Small intestine (tissue), 7 donors: Measurements from ENCODE around the gene ERAP2. TPM values are rescaled to one million over a fixed set of nuclear protein-coding genes. Genes with fewer than 3 reads are reported as not detected.

Experiments used
- DNase-seq, 2 donors: peaks; one replicate each; pipeline versions ENCODE4 v3.0.0 to v3.0.0-alpha.2; 2013
- FAIRE-seq: peaks from 2 replicates; lab custom pipeline; 2012; peaks lifted over from hg19 to GRCh38; lab: Jason Lieb, UNC
- H3K27ac ChIP-seq, 3 donors: one replicate each; pipeline ENCODE4 v1.5.1; 2013; ENCODE audit warnings: low read length in 2 of 3, mild to moderate bottlenecking in 2 of 3, control low read depth in 1 of 3, inconsistent platforms in 1 of 3, low read depth in 1 of 3, moderate library complexity in 1 of 3
- H3K27me3 ChIP-seq, 3 donors: one replicate each; pipeline ENCODE4 v1.6.1; 2013; ENCODE audit warnings: low read length in 3 of 3, inconsistent platforms in 1 of 3; ENCODE audit not compliant: control insufficient read depth in 3 of 3, insufficient read depth in 3 of 3
- H3K36me3 ChIP-seq, 3 donors: one replicate each; pipeline ENCODE4 v1.6.1; 2013; ENCODE audit warnings: low read length in 3 of 3, inconsistent platforms in 1 of 3, low read depth in 1 of 3, mild to moderate bottlenecking in 1 of 3, moderate library complexity in 1 of 3; ENCODE audit not compliant: control insufficient read depth in 3 of 3, insufficient read depth in 2 of 3
- H3K4me1 ChIP-seq, 3 donors: one replicate each; pipeline ENCODE4 v1.6.1; 2013; ENCODE audit warnings: low read length in 2 of 3, inconsistent platforms in 1 of 3, low read depth in 1 of 3, mild to moderate bottlenecking in 1 of 3, moderate library complexity in 1 of 3; ENCODE audit not compliant: control insufficient read depth in 3 of 3, insufficient read depth in 2 of 3
- H3K4me3 ChIP-seq, 3 donors: one replicate each; pipeline ENCODE4 v1.5.1; 2013; ENCODE audit warnings: low read length in 3 of 3, control low read depth in 1 of 3, inconsistent platforms in 1 of 3, low read depth in 1 of 3, mild to moderate bottlenecking in 1 of 3, moderate library complexity in 1 of 3
- H3K9me3 ChIP-seq, 2 donors: one replicate each; pipeline ENCODE4 v1.6.1; 2013; ENCODE audit warnings: low read depth in 1 of 2, low read length in 1 of 2; ENCODE audit not compliant: control insufficient read depth in 2 of 2, insufficient read depth in 1 of 2
- WGBS, 3 donors: extraction: QIAGEN DNeasy Blood & Tissue Kit; methylation state at CpG; one replicate each; pipeline ENCODE4 v1.1.7; 2013; 5-methylcytosine and 5-hydroxymethylcytosine counted together
- polyA plus RNA-seq, 4 donors: library from polyadenylated mRNA; stranded (reverse) in 3 of 4; unstranded in 1 of 4; fragments of 200-250 nt in 3 of 4; fragments of 120-200 nt in 1 of 4; gene quantifications; one replicate each; pipeline versions ENCODE4 v1.2.1 to v1.2.3, GENCODE V29; 2013
- donor health status: healthy with polysubstance abuse.
- donor health status: control.
- donor health status: control.
- donor health status: Bipolar disorder and iron deficiency.
- donor health status: healthy.

The ERAP2 gene
- polyA plus RNA-seq, 4 donors, result 4.1 to 43.3 (median 6.0) TPM

- Histone ChIP-seq H3K27me3 (no peaks in the 10 kb centered on the region), H3K36me3 (peaks cover 0 to 2% (median 0%) of the 10 kb centered on the region in 3 donors), H3K9me3 (no peaks in the 10 kb centered on the region), H3K4me1 (peaks cover 0 to 16% (median 0%) of the 10 kb centered on the region in 3 donors), H3K4me3 (no peak overlapping the region), H3K27ac (no peak overlapping the region)
- 63 to 95% (median 68%) methylated on average over 1 of the region's 1 CpG for WGBS, 3 donors
- DNase-seq, result peak in 1 of 2 donors; percentile 51
- FAIRE-seq, result peak; percentile 57
Observed at GRCh38 chr5:96961053-96961452, 84.8 kb downstream of the ERAP2 start.

- Histone ChIP-seq H3K36me3 (peaks cover 0 to 2% (median 0%) of the 10 kb centered on the region in 3 donors), H3K9me3 (no peaks in the 10 kb centered on the region), H3K4me3 (no peak overlapping the region), H3K27ac (peak overlapping the region in 2 of 3 donors; percentile 8 to 22), H3K27me3 (no peaks in the 10 kb centered on the region), H3K4me1 (peaks cover 0 to 14% (median 0%) of the 10 kb centered on the region in 3 donors)
- FAIRE-seq, result no peak
- peak; percentile 12 to 26 for DNase-seq
- WGBS, 3 donors, result 48 to 63% (median 59%) methylated on average over 4 of the region's 4 CpGs
Observed at GRCh38 chr5:96962540-96962991, 86.3 kb downstream of the ERAP2 start.

- Histone ChIP-seq H3K27ac (peak overlapping the region in 2 of 3 donors; percentile 64 to 79), H3K9me3 (no peaks in the 10 kb centered on the region), H3K36me3 (peaks cover 0 to 2% (median 0%) of the 10 kb centered on the region in 3 donors), H3K27me3 (no peaks in the 10 kb centered on the region), H3K4me3 (no peak overlapping the region), H3K4me1 (peaks cover 0 to 10% (median 0%) of the 10 kb centered on the region in 3 donors)
- FAIRE-seq (no peak), DNase-seq (peak; percentile 25 to 30)
- WGBS, 3 donors, result 31 to 52% (median 41%) methylated on average over 3 of the region's 3 CpGs
Observed at GRCh38 chr5:96963267-96963666, 87.0 kb downstream of the ERAP2 start.

GRCh38 chr5:96966801-96967200, 90.5 kb downstream of the ERAP2 start:
- whole genome bisulfite sequencing, 3 donors, result 93 to 97% (median 95%) methylated on average over 4 of the region's 4 CpGs
- Histone ChIP-seq H3K36me3 (no peaks in the 10 kb centered on the region), H3K9me3 (no peaks in the 10 kb centered on the region), H3K4me1 (peaks cover 0 to 14% (median 0%) of the 10 kb centered on the region in 3 donors), H3K27me3 (no peaks in the 10 kb centered on the region), H3K27ac (no peak overlapping the region), H3K4me3 (no peak overlapping the region)
- no peak for DNase-seq
- FAIRE-seq, result no peak

GRCh38 chr5:96967400-96967799, 91.1 kb downstream of the ERAP2 start:
- Histone ChIP-seq H3K36me3 (no peaks in the 10 kb centered on the region), H3K4me3 (no peak overlapping the region), H3K4me1 (peaks cover 0 to 14% (median 0%) of the 10 kb centered on the region in 3 donors), H3K27ac (no peak overlapping the region), H3K27me3 (no peaks in the 10 kb centered on the region), H3K9me3 (no peaks in the 10 kb centered on the region)
- DNase-seq (no peak), FAIRE-seq (no peak)
- 0 to 96% (median 82%) methylated on average over 1 of the region's 1 CpG for WGBS, 3 donors

- H3K9me3 ChIP-seq, result no peaks in the 10 kb centered on the region
- no peaks in the 10 kb centered on the region for H3K27me3 ChIP-seq
- H3K4me3 ChIP-seq, result no peak overlapping the region
- FAIRE-seq, result no peak
- DNase-seq, result no peak
- H3K27ac ChIP-seq, result no peak overlapping the region
- WGBS, 3 donors, result 44 to 73% (median 72%) methylated on average over 1 of the region's 1 CpG
- H3K36me3 ChIP-seq, result no peaks in the 10 kb centered on the region
- H3K4me1 ChIP-seq, result peaks cover 0 to 11% (median 0%) of the 10 kb centered on the region in 3 donors
Observed at GRCh38 chr5:96968074-96968473, 91.8 kb downstream of the ERAP2 start.

- Histone ChIP-seq H3K36me3 (no peaks in the 10 kb centered on the region), H3K27ac (peak overlapping the region in 1 of 3 donors; percentile 64), H3K4me3 (no peak overlapping the region), H3K9me3 (no peaks in the 10 kb centered on the region), H3K27me3 (no peaks in the 10 kb centered on the region), H3K4me1 (peaks cover 0 to 8% (median 0%) of the 10 kb centered on the region in 3 donors)
- WGBS, 3 donors, result 59 to 88% (median 82%) methylated on average over 2 of the region's 2 CpGs
- DNase-seq (no peak), FAIRE-seq (no peak)
Observed at GRCh38 chr5:96968614-96969013, 92.3 kb downstream of the ERAP2 start.
